HG03139 (cell line): Measurements from ENCODE around the gene PCDHB9.
"Not testable (repeated sequence)": the region's sequence is repeated elsewhere in the genome, so short reads cannot be mapped to it uniquely, and the experiment has no call there.

Experiments used
- ATAC-seq: cut with Tn5 transposase; IDR thresholded peaks from one replicate; pipeline ENCODE4 v1.9.1; 2021; ENCODE audit not compliant: unreplicated experiment

Gene PCDHB9

DNA sequence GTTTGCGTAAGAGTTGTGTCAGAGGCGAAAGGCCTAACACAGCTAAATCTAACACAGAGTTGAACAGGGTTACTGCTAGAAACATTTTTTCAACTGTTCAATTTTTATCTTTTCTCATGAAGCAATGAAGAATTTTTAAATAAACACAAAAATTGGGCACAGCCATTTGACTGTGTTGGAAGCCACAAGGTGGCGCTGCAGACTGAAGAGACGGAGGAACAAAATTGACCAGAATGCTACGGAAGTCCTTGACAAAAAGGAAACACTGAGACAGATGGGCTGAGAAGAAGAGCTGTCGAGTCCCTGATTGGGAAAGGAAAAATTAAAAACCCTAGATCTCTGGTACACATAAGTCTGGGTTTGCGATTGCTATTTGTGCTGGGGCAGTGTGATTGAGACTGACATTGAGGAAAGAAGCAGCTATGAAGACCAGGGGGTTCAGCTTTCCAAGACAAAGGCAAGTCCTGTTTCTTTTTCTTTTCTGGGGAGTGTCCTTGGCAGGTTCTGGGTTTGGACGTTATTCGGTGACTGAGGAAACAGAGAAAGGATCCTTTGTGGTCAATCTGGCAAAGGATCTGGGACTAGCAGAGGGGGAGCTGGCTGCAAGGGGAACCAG is at the start of gene PCDHB9:
Gene PCDHB9, plus strand, starts transcription at position 265 of the 616 bp plus-strand sequence. Its CDS starts 158 bp downstream, at position 423.
- ATAC-seq: no peak

DNA sequence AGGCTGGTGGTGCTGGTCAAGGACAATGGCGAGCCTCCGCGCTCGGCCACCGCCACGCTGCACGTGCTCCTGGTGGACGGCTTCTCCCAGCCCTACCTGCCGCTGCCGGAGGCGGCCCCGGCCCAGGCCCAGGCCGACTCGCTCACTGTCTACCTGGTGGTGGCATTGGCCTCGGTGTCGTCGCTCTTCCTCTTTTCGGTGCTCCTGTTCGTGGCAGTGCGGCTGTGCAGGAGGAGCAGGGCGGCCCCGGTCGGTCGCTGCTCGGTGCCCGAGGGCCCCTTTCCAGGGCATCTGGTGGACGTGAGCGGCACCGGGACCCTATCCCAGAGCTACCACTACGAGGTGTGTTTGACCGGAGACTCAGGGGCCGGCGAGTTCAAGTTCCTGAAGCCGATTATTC is 49.6 kb upstream of the PCDHB9 start:
- ATAC-seq: not testable (repeated sequence)

DNA sequence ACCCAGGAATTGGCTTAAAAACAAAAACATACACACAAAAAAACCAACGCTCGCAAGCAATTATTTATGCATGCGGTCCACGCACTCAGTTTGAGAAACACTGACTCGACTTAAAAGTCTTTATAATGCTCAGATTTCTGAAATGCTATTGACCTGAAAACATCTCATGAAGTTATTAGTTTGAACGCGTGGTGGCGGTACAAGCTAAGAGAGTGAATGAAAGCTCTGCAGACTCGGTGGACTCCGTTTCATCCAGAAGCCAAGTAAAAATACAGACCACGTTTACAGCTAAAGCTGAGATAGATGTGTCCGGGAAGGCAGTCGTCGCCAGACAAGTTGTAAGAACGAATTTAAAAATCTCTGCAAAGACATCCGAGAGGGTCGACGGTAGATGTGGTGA is 37.1 kb upstream of the PCDHB9 start, which contains the start of gene PCDHB6:
Gene PCDHB6, plus strand, starts transcription at position 246 of the 400 bp plus-strand sequence. CDS start 201 bp downstream, outside the sequence.
- ATAC-seq: no peak

DNA sequence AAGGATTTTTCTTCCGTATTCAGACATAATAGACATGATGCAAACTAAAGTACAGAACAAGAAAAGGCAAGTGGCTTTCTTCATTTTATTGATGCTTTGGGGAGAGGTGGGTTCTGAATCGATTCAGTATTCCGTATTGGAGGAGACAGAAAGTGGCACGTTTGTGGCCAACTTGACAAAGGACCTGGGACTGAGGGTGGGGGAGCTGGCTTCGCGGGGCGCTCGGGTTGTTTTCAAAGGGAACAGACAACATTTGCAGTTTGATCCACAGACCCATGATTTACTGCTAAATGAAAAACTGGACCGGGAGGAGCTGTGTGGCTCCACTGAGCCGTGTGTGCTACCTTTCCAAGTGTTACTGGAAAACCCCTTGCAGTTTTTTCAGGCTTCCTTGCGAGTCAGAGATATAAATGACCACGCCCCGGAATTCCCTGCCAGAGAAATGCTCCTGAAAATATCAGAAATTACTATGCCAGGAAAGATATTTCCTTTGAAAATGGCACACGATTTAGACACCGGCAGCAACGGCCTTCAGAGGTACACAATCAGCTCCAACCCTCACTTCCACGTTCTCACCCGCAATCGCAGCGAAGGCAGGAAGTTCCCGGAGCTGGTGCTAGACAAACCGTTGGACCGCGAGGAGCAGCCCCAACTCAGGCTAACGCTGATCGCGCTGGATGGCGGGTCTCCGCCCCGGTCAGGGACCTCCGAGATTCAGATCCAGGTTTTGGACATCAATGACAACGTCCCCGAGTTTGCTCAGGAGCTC is 36.6 kb upstream of the PCDHB9 start:
- ATAC-seq: no peak

DNA sequence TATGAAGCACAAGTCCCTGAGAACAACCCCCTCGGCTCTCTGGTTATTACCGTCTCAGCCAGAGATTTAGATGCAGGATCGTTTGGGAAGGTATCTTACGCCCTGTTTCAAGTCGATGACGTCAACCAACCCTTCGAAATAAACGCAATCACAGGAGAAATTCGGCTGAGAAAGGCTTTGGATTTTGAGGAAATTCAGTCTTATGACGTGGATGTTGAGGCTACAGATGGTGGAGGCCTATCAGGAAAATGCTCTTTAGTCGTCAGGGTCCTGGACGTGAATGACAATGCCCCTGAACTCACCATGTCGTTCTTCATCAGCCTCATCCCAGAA is 36.0 kb upstream of the PCDHB9 start:
- no peak for ATAC-seq

DNA sequence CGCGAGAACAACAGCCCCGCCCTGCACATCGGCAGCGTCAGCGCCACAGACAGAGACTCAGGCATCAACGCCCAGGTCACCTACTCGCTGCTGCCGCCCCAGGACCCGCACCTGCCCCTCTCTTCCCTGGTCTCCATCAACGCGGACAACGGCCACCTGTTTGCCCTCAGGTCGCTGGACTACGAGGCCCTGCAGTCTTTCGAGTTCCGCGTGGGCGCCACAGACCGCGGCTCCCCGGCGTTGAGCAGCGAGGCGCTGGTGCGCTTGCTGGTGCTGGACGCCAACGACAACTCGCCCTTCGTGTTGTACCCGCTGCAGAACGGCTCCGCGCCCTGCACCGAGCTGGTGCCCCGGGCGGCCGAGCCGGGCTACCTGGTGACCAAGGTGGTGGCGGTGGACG is 35.3 kb upstream of the PCDHB9 start:
- not testable (repeated sequence) for ATAC-seq

DNA sequence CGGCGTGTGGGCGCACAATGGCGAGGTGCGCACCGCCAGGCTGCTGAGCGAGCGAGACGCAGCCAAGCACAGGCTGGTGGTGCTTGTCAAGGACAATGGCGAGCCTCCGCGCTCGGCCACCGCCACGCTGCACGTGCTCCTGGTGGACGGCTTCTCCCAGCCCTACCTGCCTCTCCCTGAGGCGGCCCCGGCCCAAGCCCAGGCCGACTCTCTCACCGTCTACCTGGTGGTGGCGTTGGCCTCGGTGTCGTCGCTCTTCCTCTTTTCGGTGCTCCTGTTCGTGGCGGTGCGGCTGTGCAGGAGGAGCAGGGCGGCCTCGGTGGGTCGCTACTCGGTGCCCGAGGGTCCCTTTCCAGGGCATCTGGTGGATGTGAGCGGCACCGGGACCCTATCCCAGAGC is 34.9 kb upstream of the PCDHB9 start:
- ATAC-seq: not testable (repeated sequence)

DNA sequence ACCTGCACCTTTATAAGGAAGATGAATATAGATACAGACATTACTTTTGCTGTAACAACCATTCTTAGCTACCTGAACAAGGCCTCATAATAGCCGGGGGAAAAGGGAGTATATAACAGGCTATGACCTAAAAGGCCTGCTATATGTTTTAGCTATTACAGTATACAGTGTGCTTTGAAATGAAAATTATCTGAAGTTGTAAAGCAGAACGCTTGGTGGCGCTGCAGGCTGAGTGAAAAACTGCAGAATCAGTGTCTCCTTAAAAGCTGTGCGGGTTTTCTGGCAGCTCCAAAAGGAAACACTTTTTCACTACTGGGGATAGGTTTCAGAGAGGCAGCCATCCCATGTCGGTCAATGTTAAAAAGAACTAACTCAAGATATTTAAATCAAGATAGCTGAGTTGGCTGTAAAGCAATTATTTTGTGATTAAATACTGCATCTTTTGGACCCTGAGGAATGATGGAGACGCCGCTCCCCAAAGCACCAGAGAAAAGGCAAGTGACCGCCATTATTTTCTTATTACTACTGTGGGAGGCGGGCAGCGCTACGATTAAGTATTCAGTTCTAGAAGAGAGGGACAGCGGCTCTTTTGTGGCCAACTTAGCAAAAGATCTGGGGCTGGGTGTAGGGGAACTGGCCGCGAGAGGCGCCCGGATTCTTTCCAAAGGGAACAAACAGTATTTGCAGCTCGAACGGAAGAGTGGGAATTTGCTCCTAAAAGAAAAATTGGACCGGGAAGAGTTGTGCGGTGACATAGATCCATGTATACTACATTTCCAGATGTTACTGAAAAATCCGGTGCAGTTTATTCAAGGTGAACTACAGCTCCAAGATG is 31.2 kb upstream of the PCDHB9 start:
- ATAC-seq: no peak

DNA sequence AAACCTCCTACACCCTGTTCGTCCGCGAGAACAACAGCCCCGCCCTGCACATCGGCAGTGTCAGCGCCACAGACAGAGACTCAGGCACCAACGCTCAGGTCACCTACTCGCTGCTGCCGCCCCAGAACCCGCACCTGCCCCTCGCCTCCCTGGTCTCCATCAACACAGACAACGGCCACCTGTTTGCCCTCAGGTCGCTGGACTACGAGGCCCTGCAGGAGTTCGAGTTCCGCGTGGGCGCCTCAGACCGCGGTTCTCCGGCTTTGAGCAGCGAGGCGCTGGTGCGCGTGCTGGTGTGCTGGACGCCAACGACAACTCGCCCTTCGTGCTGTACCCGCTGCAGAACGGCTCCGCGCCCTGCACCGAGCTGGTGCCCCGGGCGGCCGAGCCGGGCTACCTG is 29.6 kb upstream of the PCDHB9 start:
- ATAC-seq: not testable (repeated sequence)

DNA sequence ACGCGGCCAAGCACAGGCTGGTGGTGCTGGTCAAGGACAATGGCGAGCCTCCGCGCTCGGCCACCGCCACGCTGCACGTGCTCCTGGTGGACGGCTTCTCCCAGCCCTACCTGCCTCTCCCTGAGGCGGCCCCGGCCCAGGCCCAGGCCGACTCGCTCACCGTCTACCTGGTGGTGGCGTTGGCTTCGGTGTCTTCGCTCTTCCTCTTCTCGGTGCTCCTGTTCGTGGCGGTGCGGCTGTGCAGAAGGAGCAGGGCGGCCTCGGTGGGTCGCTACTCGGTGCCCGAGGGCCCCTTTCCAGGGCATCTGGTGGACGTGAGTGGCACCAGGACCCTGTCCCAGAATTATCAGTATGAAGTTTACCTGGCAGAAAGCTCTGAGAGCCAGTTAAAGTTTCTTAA is 29.1 kb upstream of the PCDHB9 start:
- ATAC-seq: not testable (repeated sequence)

DNA sequence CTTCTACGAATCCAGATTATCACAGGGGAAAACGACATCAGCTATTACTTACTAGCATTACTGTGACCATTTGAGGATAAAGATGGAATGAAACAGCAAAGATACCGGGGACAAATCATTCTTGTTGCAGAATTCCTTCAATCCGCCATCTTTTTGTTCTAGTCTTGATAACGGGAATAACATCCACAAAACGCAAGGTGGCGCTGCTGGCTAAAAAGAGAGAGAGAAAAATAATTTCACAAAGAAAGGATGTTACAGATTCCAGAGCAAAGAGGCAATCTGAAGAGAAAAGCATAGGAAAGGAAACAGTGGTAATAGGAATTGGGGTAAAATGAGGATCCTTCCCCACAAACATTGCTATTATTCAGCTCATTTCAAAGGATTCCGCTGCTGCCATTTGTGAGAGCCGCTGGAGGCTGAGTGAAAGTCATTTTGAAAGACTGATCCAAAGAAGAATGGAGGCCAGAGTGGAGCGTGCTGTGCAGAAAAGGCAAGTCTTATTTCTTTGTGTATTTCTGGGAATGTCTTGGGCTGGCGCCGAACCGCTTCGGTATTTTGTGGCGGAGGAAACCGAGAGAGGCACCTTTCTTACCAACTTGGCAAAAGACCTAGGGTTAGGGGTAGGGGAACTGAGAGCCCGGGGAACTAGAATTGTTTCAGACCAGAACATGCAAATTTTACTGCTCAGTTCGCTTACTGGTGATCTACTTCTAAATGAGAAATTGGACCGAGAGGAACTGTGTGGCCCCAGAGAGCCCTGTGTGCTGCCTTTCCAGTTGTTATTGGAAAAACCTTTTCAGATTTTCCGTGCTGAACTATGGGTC is 14.4 kb upstream of the PCDHB9 start, which contains the start of gene PCDHB7:
Gene PCDHB7, plus strand, starts transcription at position 264 of the 824 bp plus-strand sequence. Its CDS starts 192 bp downstream, at position 456.
- ATAC-seq: no peak

DNA sequence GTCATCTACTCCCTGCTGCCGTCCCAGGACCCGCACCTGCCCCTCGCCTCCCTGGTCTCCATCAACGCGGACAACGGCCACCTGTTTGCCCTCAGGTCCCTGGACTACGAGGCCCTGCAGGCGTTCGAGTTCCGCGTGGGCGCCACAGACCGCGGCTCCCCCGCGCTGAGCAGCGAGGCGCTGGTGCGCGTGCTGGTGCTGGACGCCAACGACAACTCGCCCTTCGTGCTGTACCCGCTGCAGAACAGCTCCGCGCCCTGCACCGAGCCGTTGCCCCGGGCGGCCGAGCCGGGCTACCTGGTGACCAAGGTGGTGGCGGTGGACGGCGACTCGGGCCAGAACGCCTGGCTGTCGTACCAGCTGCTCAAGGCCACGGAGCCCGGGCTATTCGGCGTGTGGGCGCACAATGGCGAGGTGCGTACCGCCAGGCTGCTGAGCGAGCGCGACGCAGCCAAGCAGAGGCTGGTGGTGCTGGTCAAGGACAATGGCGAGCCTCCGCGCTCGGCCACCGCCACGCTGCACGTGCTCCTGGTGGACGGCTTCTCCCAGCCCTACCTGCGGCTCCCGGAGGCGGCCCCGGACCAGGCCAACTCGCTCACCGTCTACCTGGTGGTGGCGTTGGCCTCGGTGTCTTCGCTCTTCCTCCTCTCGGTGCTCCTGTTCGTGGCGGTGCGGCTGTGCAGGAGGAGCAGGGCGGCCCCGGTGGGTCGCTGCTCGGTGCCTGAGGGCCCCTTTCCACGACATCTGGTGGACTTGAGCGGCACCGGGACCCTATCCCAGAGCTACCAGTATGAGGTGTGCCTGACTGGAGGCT is 12.5 kb upstream of the PCDHB9 start:
- not testable (repeated sequence) for ATAC-seq

DNA sequence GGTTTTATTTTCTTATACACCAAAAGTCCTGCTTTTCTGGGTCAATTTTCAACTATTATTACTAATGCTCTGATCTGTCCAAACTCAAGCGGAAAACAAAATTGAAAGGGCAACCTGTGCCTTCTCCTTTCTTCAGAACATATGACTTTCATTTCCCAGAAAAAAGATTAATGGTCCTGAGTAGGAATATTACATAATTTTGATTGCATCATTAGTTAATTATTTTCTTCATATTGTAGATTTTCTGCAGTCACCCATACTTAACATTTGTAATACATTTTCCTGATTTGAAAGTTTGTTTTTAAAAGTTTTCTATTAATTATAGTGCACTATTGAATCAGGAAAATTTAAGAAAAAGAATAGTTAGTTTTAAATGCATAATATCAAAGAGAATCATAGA is 11.0 kb upstream of the PCDHB9 start:
- ATAC-seq: no peak

DNA sequence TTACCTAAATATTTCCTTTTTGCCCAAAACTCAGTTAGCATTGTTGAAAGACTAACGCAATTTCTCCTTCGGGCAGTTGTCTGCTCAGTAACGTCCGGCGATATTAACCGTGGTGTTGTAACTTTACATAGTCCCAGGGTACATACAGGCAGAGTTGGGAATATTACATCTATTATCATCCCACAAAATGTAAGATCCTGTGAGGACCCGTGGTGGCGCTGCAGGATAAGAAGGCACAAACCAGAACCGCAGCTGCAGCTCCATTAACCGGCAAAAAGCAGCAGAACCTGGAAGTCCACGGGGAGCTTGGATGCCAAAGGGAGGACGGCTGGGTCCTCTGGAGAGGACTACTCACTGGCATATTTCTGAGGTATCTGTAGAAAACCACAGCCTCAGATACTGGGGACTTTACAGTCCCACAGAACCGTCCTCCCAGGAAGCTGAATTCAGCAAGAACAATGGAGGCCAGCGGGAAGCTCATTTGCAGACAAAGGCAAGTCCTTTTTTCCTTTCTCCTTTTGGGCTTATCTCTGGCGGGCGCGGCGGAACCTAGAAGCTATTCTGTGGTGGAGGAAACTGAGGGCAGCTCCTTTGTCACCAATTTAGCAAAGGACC is 9.3 kb upstream of the PCDHB9 start, which contains the start of gene PCDHB8:
Gene PCDHB8, plus strand, starts transcription at position 214 of the 615 bp plus-strand sequence. Its CDS starts 245 bp downstream, at position 459.
- not testable (repeated sequence) for ATAC-seq

DNA sequence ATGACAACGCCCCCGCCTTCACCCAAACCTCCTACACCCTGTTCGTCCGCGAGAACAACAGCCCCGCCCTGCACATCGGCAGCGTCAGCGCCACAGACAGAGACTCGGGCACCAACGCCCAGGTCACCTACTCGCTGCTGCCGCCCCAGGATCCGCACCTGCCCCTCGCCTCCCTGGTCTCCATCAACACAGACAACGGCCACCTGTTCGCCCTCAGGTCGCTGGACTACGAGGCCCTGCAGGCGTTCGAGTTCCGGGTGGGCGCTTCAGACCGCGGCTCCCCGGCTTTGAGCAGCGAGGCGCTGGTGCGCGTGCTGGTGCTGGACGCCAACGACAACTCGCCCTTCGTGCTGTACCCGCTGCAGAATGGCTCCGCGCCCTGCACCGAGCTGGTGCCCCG is 7.6 kb upstream of the PCDHB9 start:
- ATAC-seq: not testable (repeated sequence)

DNA sequence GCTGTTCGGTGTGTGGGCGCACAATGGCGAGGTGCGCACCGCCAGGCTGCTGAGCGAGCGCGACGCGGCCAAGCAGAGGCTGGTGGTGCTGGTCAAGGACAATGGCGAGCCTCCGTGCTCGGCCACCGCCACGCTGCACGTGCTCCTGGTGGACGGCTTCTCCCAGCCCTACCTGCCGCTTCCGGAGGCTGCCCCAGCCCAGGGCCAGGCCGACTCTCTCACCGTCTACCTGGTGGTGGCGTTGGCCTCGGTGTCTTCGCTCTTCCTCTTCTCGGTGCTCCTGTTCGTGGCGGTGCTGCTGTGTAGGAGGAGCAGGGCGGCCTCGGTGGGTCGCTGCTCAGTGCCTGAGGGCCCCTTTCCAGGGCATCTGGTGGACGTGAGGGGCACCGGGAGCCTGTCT is 7.1 kb upstream of the PCDHB9 start:
- not testable (repeated sequence) for ATAC-seq

DNA sequence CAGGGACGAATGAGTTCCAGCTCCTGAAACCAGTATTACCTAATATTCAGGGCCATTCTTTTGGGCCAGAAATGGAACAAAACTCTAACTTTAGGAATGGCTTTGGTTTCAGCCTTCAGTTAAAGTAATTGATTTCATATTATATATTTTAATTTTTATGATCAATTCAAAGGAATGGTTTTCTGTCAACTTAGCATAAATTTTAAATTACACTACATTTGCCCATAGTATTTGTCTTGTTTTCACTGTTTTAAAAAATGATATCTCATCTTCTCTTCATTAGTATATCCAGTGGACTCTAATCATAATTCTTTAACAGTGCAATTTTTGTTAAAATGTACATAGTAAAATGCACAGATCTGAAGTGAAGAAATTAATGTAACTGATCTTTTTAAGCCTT is 6.6 kb upstream of the PCDHB9 start:
- ATAC-seq: no peak

DNA sequence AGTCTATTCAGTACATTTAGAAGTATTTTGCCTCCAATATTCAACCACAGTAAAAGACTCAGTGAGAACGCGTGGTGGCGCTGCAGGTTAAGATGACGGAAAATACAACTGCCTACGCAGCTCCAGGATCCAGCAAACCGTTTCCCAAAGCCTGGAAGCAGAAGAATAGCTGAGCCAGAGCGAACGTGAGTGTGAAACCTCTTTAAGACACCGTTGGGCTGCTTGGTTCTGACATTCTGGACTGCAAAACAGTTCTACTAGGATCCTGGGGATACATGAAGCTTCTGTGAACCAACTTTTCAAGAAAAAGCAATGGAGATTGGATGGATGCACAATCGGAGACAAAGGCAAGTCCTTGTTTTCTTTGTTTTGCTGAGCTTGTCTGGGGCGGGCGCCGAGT is 4.7 kb upstream of the PCDHB9 start, which contains the start of gene PCDHB16:
Gene PCDHB16, plus strand, starts transcription at position 140 of the 400 bp plus-strand sequence. Its CDS starts 173 bp downstream, at position 313.
- no peak for ATAC-seq
